ENCODE data around the gene MMP19.
A peak's percentile ranks its signal among the peaks of the same experiment; 100 is the strongest.

Gene MMP19

DNA sequence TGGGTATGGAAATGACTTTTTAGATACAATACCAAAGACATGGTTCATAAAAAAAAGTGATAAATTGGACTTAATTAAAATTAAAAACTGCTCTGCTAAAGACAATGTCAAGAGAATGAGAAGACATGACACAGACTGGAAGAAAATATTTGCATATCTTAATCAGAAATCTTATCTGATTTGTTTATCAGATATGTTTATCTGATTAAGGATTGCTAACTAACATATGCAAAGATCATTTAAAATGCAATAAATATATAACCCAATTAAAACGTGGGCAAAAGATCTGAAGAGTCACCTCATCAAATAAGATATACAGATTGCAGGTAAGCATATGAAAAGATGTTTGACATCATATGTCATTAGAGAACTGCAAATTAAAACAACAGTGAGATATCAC is 10.0 kb upstream of the MMP19 start:
- WGBS = no CpG with 5 or more reads among the region's 1 CpG
- no peak overlapping the region for H3K4me3 ChIP-seq (ENCODE audit: insufficient read depth in 1 of 2, low read depth in 1 of 2, low read length in 2 of 2)
- no peak overlapping the region for H3K4ac ChIP-seq (ENCODE audit: low read depth in 1 of 2, low read length in 2 of 2)

DNA sequence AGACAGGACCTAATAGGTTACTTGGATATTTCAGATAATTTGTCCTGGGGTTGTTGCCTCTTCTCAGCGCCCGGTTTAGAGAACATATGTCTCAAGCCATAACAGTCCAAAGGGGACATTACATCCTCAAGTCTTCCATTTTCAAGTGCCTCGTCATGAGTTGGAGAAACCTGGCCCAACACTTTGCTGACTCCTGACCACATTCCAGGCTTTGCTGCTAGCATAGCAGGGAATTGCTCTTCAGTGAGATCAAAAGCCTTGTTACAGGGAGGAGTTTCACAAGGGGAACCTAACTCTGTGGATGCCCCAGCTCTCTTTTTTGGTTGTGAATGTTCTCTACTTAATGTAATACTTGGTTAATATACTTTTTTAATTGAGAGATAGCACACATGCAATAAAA is 8.2 kb upstream of the MMP19 start:
- H3K4me1 ChIP-seq (ENCODE audit: control insufficient read depth, insufficient read depth, low read depth, low read length) = peaks cover 10% of the 10 kb centered on the region
- peak; percentile 51 for DNase-seq
- H2BK120ac ChIP-seq (ENCODE audit: low read depth, low read length) = no peak overlapping the region
- no peak overlapping the region for H3K4me2 ChIP-seq (ENCODE audit: low read length, poor library complexity, severe bottlenecking)
- no peak overlapping the region for H2BK12ac ChIP-seq (ENCODE audit: low read length in 2 of 2)
- H4K91ac ChIP-seq (ENCODE audit: low read length) = no peak overlapping the region
- H2BK5ac ChIP-seq (ENCODE audit: low read depth, low read length, poor library complexity, severe bottlenecking) = no peak overlapping the region
- no peak overlapping the region for H2BK15ac ChIP-seq (ENCODE audit: low read depth, poor library complexity, severe bottlenecking)
- no peaks in the 10 kb centered on the region for H3K36me3 ChIP-seq (ENCODE audit: control insufficient read depth in 1 of 2, insufficient read depth in 2 of 2, low read depth in 1 of 2, low read length in 2 of 2)
- no peaks in the 10 kb centered on the region for H3K9me3 ChIP-seq (ENCODE audit: control insufficient read depth, low read length)
- WGBS = 78% methylated on average over 3 of the region's 3 CpGs
- no peak overlapping the region for H4K8ac ChIP-seq (ENCODE audit: low read length)
- H2AK5ac ChIP-seq (ENCODE audit: low read length, severe bottlenecking) = no peak overlapping the region
- H3K14ac ChIP-seq (ENCODE audit: low read length in 2 of 2) = no peak overlapping the region
- H2AFZ ChIP-seq (ENCODE audit: low read depth, low read length) = no peak overlapping the region
- peak overlapping the region; percentile 86 for H3K9ac ChIP-seq (ENCODE audit: low read length)
- no peak overlapping the region for H3K18ac ChIP-seq (ENCODE audit: low read depth in 1 of 2, low read length in 2 of 2)
- no peak overlapping the region for H3K23ac ChIP-seq (ENCODE audit: low read length in 2 of 2)
- H3K4me3 ChIP-seq (ENCODE audit: insufficient read depth in 1 of 2, low read depth in 1 of 2, low read length in 2 of 2) = no peak overlapping the region
- no peak overlapping the region for H3K27ac ChIP-seq (ENCODE audit: low read length, poor library complexity, severe bottlenecking)
- no peak overlapping the region for H3K4ac ChIP-seq (ENCODE audit: low read depth in 1 of 2, low read length in 2 of 2)
- no peaks in the 10 kb centered on the region for H3K27me3 ChIP-seq (ENCODE audit: control insufficient read depth in 1 of 2, insufficient read depth in 1 of 2, low read length in 2 of 2)
- no peaks in the 10 kb centered on the region for H3K79me1 ChIP-seq (replicated peaks; ENCODE audit: low read length, poor library complexity, severe bottlenecking)

More for the DNA sequence above, 10.0 kb upstream of the MMP19 start:
- Histone ChIP-seq H3K23ac (ENCODE audit: low read length in 2 of 2) (no peak overlapping the region), H3K79me1 (replicated peaks; ENCODE audit: low read length, poor library complexity, severe bottlenecking) (no peaks in the 10 kb centered on the region), H2AK5ac (ENCODE audit: low read length, severe bottlenecking) (no peak overlapping the region), H3K27ac (ENCODE audit: low read length, poor library complexity, severe bottlenecking) (no peak overlapping the region), H3K9me3 (ENCODE audit: control insufficient read depth, low read length) (no peaks in the 10 kb centered on the region), H4K91ac (ENCODE audit: low read length) (no peak overlapping the region), H3K14ac (ENCODE audit: low read length in 2 of 2) (no peak overlapping the region), H3K4me2 (ENCODE audit: low read length, poor library complexity, severe bottlenecking) (no peak overlapping the region), H3K4me1 (ENCODE audit: control insufficient read depth, insufficient read depth, low read depth, low read length) (peaks cover 3% of the 10 kb centered on the region), H3K9ac (ENCODE audit: low read length) (no peak overlapping the region), H2BK5ac (ENCODE audit: low read depth, low read length, poor library complexity, severe bottlenecking) (no peak overlapping the region), H3K36me3 (ENCODE audit: control insufficient read depth in 1 of 2, insufficient read depth in 2 of 2, low read depth in 1 of 2, low read length in 2 of 2) (no peaks in the 10 kb centered on the region), H2BK120ac (ENCODE audit: low read depth, low read length) (no peak overlapping the region), H2BK15ac (ENCODE audit: low read depth, poor library complexity, severe bottlenecking) (no peak overlapping the region), H2AFZ (ENCODE audit: low read depth, low read length) (no peak overlapping the region), H4K8ac (ENCODE audit: low read length) (no peak overlapping the region), H3K18ac (ENCODE audit: low read depth in 1 of 2, low read length in 2 of 2) (no peak overlapping the region), H3K27me3 (ENCODE audit: control insufficient read depth in 1 of 2, insufficient read depth in 1 of 2, low read length in 2 of 2) (no peaks in the 10 kb centered on the region), H2BK12ac (ENCODE audit: low read length in 2 of 2) (no peak overlapping the region)
- DNase-seq = no peak

DNA sequence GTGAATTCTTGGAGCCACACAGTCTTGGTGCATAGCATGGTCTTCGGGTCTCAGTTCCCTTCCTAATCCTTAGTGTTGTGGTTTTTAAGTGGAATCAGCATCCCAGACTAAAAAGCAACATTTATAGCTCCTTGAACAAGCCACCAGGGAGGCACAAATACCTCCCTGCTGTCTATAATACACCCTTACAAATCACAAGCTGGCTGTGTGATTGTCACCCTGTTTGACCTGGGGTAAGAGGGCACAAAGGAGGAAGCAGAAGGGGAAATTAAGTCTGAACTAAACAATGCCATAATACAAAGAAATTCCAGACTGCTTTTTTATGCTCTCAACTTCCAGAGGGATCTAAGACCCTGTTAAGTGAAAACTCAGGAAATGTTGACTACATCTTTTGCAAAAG is 7.7 kb upstream of the MMP19 start:
- H3K9me3 ChIP-seq (ENCODE audit: control insufficient read depth, low read length) = no peaks in the 10 kb centered on the region
- peak overlapping the region in 1 of 2 experiments; percentile 37 for H3K18ac ChIP-seq (ENCODE audit: low read depth in 1 of 2, low read length in 2 of 2)
- DNase-seq = peak; percentile 40
- no peak overlapping the region for H2AFZ ChIP-seq (ENCODE audit: low read depth, low read length)
- H3K14ac ChIP-seq (ENCODE audit: low read length in 2 of 2) = no peak overlapping the region
- peak overlapping the region in 1 of 2 experiments; percentile 13 for H3K4ac ChIP-seq (ENCODE audit: low read depth in 1 of 2, low read length in 2 of 2)
- H2BK15ac ChIP-seq (ENCODE audit: low read depth, poor library complexity, severe bottlenecking) = no peak overlapping the region
- H2AK5ac ChIP-seq (ENCODE audit: low read length, severe bottlenecking) = no peak overlapping the region
- H4K91ac ChIP-seq (ENCODE audit: low read length) = no peak overlapping the region
- H3K27ac ChIP-seq (ENCODE audit: low read length, poor library complexity, severe bottlenecking) = no peak overlapping the region
- peak overlapping the region; percentile 7 for H4K8ac ChIP-seq (ENCODE audit: low read length)
- no peak overlapping the region for H2BK12ac ChIP-seq (ENCODE audit: low read length in 2 of 2)
- WGBS = no CpG with 5 or more reads among the region's 1 CpG
- no peaks in the 10 kb centered on the region for H3K79me1 ChIP-seq (replicated peaks; ENCODE audit: low read length, poor library complexity, severe bottlenecking)
- H3K9ac ChIP-seq (ENCODE audit: low read length) = peak overlapping the region; percentile 86
- H3K4me3 ChIP-seq (ENCODE audit: insufficient read depth in 1 of 2, low read depth in 1 of 2, low read length in 2 of 2) = no peak overlapping the region
- H3K4me1 ChIP-seq (ENCODE audit: control insufficient read depth, insufficient read depth, low read depth, low read length) = peaks cover 10% of the 10 kb centered on the region
- no peak overlapping the region for H3K23ac ChIP-seq (ENCODE audit: low read length in 2 of 2)
- no peak overlapping the region for H3K4me2 ChIP-seq (ENCODE audit: low read length, poor library complexity, severe bottlenecking)
- H3K27me3 ChIP-seq (ENCODE audit: control insufficient read depth in 1 of 2, insufficient read depth in 1 of 2, low read length in 2 of 2) = no peaks in the 10 kb centered on the region
- H2BK5ac ChIP-seq (ENCODE audit: low read depth, low read length, poor library complexity, severe bottlenecking) = no peak overlapping the region
- no peak overlapping the region for H2BK120ac ChIP-seq (ENCODE audit: low read depth, low read length)
- no peaks in the 10 kb centered on the region for H3K36me3 ChIP-seq (ENCODE audit: control insufficient read depth in 1 of 2, insufficient read depth in 2 of 2, low read depth in 1 of 2, low read length in 2 of 2)

DNA sequence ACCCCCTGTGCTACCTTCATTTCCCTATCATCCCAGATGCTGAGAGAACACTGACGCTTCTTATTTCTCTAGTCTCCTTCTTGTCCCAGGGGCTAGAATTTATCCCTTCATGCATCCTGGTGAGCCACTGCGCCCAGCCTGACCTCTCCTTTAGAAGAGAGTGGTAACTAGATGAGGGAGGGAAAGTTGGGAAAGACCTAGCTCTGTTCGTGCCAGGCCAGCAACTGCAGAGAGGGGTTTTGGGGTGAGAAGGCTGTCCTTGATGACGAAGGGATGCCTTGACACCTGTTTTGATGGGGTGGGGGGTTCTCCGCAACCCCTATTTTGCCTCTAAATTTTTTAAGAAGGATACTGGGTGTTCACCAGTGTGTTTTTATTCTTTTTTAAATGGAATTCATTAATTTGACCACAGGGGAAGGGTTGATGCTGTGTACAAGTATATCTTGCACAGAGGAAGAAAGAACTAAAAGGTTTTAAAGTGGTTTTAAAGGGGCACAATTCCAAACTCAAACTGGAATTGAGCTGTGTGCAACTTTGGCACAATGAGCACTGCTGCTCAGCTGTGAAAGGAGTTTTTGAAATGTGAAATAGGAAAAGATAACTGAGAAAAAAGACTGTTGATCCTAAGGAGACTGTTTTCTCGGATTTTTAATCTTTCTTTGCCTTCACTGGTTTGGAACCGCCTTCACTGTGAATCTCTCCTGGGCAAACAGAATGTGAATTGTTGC is 7.0 kb upstream of the MMP19 start:
- no peak overlapping the region for H2BK12ac ChIP-seq (ENCODE audit: low read length in 2 of 2)
- peak overlapping the region in 1 of 2 experiments; percentile 18 for H3K4me3 ChIP-seq (ENCODE audit: insufficient read depth in 1 of 2, low read depth in 1 of 2, low read length in 2 of 2)
- peaks cover 10% of the 10 kb centered on the region for H3K4me1 ChIP-seq (ENCODE audit: control insufficient read depth, insufficient read depth, low read depth, low read length)
- H3K9ac ChIP-seq (ENCODE audit: low read length) = peak overlapping the region; percentile 86
- peak overlapping the region; percentile 41 for H4K8ac ChIP-seq (ENCODE audit: low read length)
- peak overlapping the region; percentile 80 for H4K91ac ChIP-seq (ENCODE audit: low read length)
- H3K9me3 ChIP-seq (ENCODE audit: control insufficient read depth, low read length) = no peaks in the 10 kb centered on the region
- 92% methylated on average over 6 of the region's 7 CpGs for WGBS
- H3K27ac ChIP-seq (ENCODE audit: low read length, poor library complexity, severe bottlenecking) = no peak overlapping the region
- no peak overlapping the region for H2BK120ac ChIP-seq (ENCODE audit: low read depth, low read length)
- H2BK15ac ChIP-seq (ENCODE audit: low read depth, poor library complexity, severe bottlenecking) = peak overlapping the region; percentile 69
- peak overlapping the region; percentile 28 for H2AK5ac ChIP-seq (ENCODE audit: low read length, severe bottlenecking)
- H2AFZ ChIP-seq (ENCODE audit: low read depth, low read length) = no peak overlapping the region
- no peak overlapping the region for H3K4me2 ChIP-seq (ENCODE audit: low read length, poor library complexity, severe bottlenecking)
- no peak overlapping the region for H3K4ac ChIP-seq (ENCODE audit: low read depth in 1 of 2, low read length in 2 of 2)
- peak overlapping the region in 1 of 2 experiments; percentile 54 for H3K18ac ChIP-seq (ENCODE audit: low read depth in 1 of 2, low read length in 2 of 2)
- H3K36me3 ChIP-seq (ENCODE audit: control insufficient read depth in 1 of 2, insufficient read depth in 2 of 2, low read depth in 1 of 2, low read length in 2 of 2) = no peaks in the 10 kb centered on the region
- no peaks in the 10 kb centered on the region for H3K79me1 ChIP-seq (replicated peaks; ENCODE audit: low read length, poor library complexity, severe bottlenecking)
- no peak for DNase-seq
- H2BK5ac ChIP-seq (ENCODE audit: low read depth, low read length, poor library complexity, severe bottlenecking) = no peak overlapping the region
- no peak overlapping the region for H3K14ac ChIP-seq (ENCODE audit: low read length in 2 of 2)
- H3K23ac ChIP-seq (ENCODE audit: low read length in 2 of 2) = no peak overlapping the region
- no peaks in the 10 kb centered on the region for H3K27me3 ChIP-seq (ENCODE audit: control insufficient read depth in 1 of 2, insufficient read depth in 1 of 2, low read length in 2 of 2)
